ENCODE results near the gene KCNMB2. TPM values are rescaled to one million over a fixed set of nuclear protein-coding genes. Genes with fewer than 3 reads are reported as not detected.

The KCNMB2 gene
- total RNA-seq, 4 donors from 2014 or later, result 0.82 TPM; not detected in 3

- no peak for DNase-seq
- no peak overlapping the region for H3K27ac ChIP-seq
- H3K9me3 ChIP-seq, result no peaks in the 10 kb centered on the region
- no peaks in the 10 kb centered on the region for H3K27me3 ChIP-seq
- in situ Hi-C loops (cut with MboI; ENCODE audit: low pct_ligation_motif_present in 1 of 4, low pct_unique_long_range_greater_than_20kb in 1 of 4, low sequenced_read_pairs in 3 of 4), result no loop called here
- no peak for TF ChIP-seq POLR2A (IDR thresholded peaks at IDR 0.05)
- TF ChIP-seq POLR2AphosphoS5 (IDR thresholded peaks at IDR 0.05), result no peak
- no peak for TF ChIP-seq EP300 (IDR thresholded peaks at IDR 0.05; ENCODE audit: low read depth)
- TF ChIP-seq CTCF (IDR thresholded peaks at IDR 0.05), result no peak
- H3K4me3 ChIP-seq, result no peak overlapping the region
- 75 to 93% methylated on average over 3 of the region's 3 CpGs for WGBS, 2 donors (ENCODE audit: low coverage in 1 of 2)
- intact Hi-C loops (cut with DNase I; ENCODE audit: low total_unique reads), result no loop called here
- H3K4me1 ChIP-seq, result peaks cover 0 to 7% (median 0%) of the 10 kb centered on the region in 4 donors
- no peaks in the 10 kb centered on the region for H3K36me3 ChIP-seq
Observed at GRCh38 chr3:178672275-178672674, 136.0 kb downstream of the KCNMB2 start.

- peaks cover 0 to 7% (median 0%) of the 10 kb centered on the region in 4 donors for H3K4me1 ChIP-seq
- no peaks in the 10 kb centered on the region for H3K27me3 ChIP-seq
- 78 to 83% methylated on average over 1 of the region's 1 CpG for WGBS, 2 donors (ENCODE audit: low coverage in 1 of 2)
- no peaks in the 10 kb centered on the region for H3K9me3 ChIP-seq
- intact Hi-C loops (cut with DNase I; ENCODE audit: low total_unique reads), result no loop called here
- H3K27ac ChIP-seq, result no peak overlapping the region
- in situ Hi-C loops (cut with MboI; ENCODE audit: low pct_ligation_motif_present in 1 of 4, low pct_unique_long_range_greater_than_20kb in 1 of 4, low sequenced_read_pairs in 3 of 4), result no loop called here
- H3K36me3 ChIP-seq, result no peaks in the 10 kb centered on the region
- H3K4me3 ChIP-seq, result no peak overlapping the region
- no peak for DNase-seq
- TF ChIP-seq CTCF (IDR thresholded peaks at IDR 0.05), result no peak
- no peak for TF ChIP-seq POLR2A (IDR thresholded peaks at IDR 0.05)
- no peak for TF ChIP-seq POLR2AphosphoS5 (IDR thresholded peaks at IDR 0.05)
- no peak for TF ChIP-seq EP300 (IDR thresholded peaks at IDR 0.05; ENCODE audit: low read depth)
Observed at GRCh38 chr3:178673529-178673928, 137.3 kb downstream of the KCNMB2 start.

- Histone ChIP-seq H3K9me3 (no peaks in the 10 kb centered on the region), H3K27me3 (no peaks in the 10 kb centered on the region), H3K36me3 (no peaks in the 10 kb centered on the region), H3K4me1 (peaks cover 0 to 7% (median 0%) of the 10 kb centered on the region in 4 donors), H3K4me3 (no peak overlapping the region), H3K27ac (no peak overlapping the region)
- TF ChIP-seq POLR2A (IDR thresholded peaks at IDR 0.05) (no peak), EP300 (IDR thresholded peaks at IDR 0.05; ENCODE audit: low read depth) (no peak), POLR2AphosphoS5 (IDR thresholded peaks at IDR 0.05) (no peak), CTCF (IDR thresholded peaks at IDR 0.05) (no peak)
- in situ Hi-C loops (cut with MboI; ENCODE audit: low pct_ligation_motif_present in 1 of 4, low pct_unique_long_range_greater_than_20kb in 1 of 4, low sequenced_read_pairs in 3 of 4), result no loop called here
- DNase-seq, result no peak
- 92 to 94% methylated on average over 2 to 4 of the region's 4 CpGs for WGBS, 2 donors (ENCODE audit: low coverage in 1 of 2)
- intact Hi-C loops (cut with DNase I; ENCODE audit: low total_unique reads), result no loop called here
Observed at GRCh38 chr3:178676077-178676476, 139.8 kb downstream of the KCNMB2 start.

GRCh38 chr3:178676942-178677790 is 140.9 kb downstream of the KCNMB2 start:
- in situ Hi-C loops (cut with MboI; ENCODE audit: low pct_ligation_motif_present in 1 of 4, low pct_unique_long_range_greater_than_20kb in 1 of 4, low sequenced_read_pairs in 3 of 4), result no loop called here
- TF ChIP-seq POLR2A (IDR thresholded peaks at IDR 0.05) (no peak), EP300 (IDR thresholded peaks at IDR 0.05; ENCODE audit: low read depth) (no peak), CTCF (IDR thresholded peaks at IDR 0.05) (no peak), POLR2AphosphoS5 (IDR thresholded peaks at IDR 0.05) (no peak)
- Histone ChIP-seq H3K4me1 (no peaks in the 10 kb centered on the region), H3K9me3 (no peaks in the 10 kb centered on the region), H3K27me3 (no peaks in the 10 kb centered on the region), H3K36me3 (no peaks in the 10 kb centered on the region), H3K4me3 (no peak overlapping the region), H3K27ac (no peak overlapping the region)
- intact Hi-C loops (cut with DNase I; ENCODE audit: low total_unique reads), result no loop called here
- WGBS, 2 donors (ENCODE audit: low coverage in 1 of 2), result 50 to 69% methylated on average over 2 to 9 of the region's 9 CpGs
- no peak for DNase-seq

Measured in transverse colon (tissue), 4 donors.